GM21737 (cell line): ENCODE measurements around the gene LENG8.
"Not testable (repeated sequence)": the region's sequence is repeated elsewhere in the genome, so short reads cannot be mapped to it uniquely, and the experiment has no call there.

Experiments
- ATAC-seq: cut with Tn5 transposase; IDR thresholded peaks from one replicate; pipeline ENCODE4 v1.9.1; 2021; ENCODE audit warnings: mild to moderate bottlenecking, moderate library complexity; ENCODE audit not compliant: unreplicated experiment

The LENG8 gene

DNA sequence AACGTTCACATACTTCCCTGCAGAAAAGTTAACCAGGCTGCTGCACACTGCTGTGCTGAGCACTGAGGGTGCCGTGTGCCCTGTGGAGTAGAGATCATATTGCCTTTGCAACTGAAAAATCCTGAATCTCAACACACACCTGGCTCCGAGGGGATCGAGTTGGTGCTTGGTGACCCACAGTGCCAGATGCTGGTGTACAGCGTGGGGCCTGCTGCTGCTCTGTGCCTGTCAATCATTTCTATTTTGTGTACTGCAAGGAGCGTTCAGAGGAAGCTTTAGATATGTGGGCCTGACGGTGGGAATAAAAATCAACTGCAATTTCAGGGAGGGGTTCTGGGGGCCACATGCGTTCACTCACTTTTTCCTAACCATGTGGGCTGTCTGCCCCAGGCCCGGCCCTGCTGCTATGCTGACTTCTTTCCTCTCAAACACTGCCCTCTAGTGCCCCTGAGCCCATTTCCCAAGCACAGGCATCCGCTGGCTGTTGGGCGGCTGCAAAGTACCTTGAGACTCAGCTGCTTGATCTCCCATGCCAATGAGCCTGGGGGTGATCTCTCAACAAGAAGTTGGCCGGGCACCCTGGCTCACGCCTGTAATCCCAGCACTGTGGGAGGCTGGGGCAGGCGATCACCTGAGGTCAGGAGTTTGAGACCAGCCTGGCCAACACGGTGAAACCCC lies 9.7 kb upstream of the LENG8 start:
- no peak for ATAC-seq

DNA sequence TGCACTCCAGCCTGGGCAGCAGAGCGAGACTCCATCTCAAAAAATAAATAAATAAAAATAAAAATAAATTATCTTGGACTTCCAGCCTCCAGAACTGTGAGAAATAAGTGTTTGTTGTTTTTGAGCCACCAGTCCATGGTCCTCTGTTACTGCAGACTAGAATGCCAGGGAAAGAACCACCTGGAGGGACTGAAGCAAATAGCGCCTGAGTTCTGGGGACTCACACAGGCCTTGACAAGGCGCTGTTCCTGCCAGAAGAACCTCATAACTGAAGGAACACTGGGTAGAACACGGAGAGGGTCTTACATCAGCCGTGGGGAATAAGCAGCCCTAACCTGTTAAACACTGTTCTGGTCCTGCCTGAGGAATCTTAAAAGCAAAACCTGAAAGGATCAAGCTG lies 8.4 kb upstream of the LENG8 start:
- no peak for ATAC-seq

DNA sequence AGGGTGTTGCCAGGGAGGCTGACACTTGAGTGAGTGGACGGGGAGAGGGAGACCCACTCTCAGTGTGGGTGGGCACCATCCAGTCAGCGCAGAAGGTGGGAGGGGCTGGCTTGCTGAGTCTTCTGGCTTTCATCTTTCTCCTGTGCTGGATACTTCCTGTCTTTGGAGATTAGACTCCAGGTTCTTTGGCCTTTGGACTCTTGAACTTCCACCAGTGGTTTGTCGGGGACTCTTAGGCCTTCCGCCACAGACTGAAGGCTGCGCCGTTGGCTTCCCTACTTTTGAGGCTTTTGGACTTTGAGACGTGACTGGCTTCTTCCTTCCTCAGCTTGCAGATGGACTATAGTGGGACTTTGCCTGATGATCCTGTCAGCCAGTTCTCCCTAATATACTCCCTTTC lies 4.3 kb upstream of the LENG8 start:
- no peak for ATAC-seq

DNA sequence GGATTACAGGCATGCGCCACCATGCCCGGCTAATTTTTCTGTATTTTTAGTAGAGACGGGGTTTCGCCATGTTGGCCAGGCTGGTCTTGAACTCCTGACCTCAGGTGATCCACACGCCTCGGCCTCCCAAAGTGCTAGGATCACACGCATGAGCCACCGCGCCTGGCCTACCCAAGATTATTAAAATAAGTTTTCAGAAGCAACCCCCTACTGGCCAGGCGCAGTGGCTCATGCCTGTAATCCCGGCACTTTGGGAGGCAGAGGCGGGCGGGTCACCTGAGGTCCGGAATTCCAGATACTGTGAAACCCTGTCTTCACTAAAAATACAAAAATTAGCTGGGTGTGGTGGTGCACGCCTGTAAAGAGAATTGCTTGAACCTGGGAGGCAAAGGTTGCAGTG lies 2.6 kb upstream of the LENG8 start:
- ATAC-seq, result not testable (repeated sequence)

DNA sequence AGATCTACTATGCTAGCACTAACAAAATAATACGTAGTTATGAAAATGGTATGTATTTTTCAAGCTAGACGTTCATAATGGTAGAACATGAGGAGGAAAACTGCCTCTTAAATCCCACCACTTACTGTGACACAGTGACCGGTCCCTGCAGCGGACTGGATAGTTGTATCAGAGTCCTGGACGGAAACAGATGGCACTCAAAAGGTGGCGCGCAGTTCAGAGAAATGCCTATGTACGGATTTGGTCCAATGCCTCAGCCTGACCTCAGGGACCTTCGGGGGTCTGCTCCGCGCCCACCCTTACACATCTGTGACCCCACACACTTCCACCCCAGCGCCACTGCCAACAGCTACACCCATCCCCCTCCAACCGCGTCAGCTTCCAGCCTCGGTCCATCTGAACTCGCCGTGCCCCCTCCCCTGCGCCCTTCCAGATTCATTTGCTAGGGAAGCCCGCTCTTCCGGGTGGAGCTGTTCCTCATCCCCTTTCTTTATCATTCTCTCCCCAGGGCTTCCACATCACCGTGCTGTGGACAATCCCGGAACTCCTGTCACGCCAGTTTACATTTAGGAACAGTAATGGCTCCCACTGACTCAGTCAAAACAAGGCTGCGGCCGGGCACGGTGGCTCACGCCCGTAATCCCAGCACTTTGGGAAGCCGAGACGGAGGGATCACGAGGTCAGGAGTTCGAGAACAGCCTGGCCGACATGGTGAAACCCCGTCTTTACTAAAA lies 792 bp upstream of the LENG8 start:
- ATAC-seq, result peak; percentile 20

DNA sequence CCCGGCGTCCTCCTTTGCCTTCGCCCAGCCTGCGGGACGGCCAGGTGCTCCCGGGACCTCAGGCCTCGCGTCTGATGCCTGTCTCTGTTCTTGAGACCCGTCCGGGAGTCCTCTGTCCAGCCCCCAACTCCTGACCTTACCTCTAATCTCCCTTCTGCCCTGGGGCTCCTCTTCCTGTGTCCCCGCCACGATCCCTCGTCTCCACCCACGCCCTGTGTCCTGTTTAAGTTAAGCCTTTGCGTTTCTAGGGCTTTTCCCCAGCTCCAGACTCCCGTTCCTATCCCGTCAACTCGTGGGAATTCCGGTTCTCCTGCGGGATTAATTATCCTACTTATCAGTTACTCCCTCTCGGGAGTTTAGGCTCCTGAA lies 686 bp downstream of the LENG8 start:
- no peak for ATAC-seq

DNA sequence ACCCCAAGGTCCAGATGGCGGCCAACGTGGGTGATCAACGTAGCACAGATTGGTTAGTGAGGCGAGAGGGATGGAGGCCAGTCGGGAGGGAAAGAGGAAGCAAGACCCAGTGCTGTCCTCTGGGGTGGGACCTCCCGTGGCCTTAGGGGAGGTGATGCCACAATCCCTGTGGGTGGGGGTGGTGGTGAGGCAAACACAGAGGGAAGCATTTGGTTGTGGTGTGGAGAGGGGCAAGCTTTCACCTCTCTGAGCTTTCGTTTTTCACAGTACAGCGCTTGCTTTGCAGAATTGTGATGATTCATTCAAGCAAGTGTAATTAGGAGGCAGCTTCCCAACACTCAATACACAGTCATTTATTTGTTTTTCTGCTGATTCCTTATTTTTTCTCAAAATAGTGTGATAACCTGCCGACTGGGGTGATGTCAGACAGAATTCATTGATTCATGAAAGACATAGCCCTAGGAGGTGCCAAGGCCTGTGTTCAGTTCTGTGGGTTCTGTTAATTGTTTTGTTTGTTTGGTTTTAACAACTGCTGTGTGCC lies 2.4 kb downstream of the LENG8 start:
- ATAC-seq, result no peak

DNA sequence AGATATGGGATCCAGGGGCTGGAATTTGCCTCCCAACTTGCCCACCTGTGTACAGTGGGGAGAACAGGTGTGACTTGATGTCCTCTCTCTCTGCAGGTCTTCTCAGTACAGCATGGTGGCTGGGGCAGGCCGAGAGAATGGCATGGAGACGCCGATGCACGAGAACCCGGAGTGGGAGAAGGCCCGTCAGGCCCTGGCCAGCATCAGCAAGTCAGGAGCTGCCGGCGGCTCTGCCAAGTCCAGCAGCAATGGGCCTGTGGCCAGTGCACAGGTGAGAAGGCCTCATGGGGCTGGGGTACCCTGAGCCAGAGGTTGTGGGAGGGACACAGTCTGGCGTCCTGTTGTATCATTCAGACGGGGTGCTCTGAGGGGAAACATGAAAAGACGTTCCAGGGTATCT lies 3.0 kb downstream of the LENG8 start:
- ATAC-seq, result no peak

DNA sequence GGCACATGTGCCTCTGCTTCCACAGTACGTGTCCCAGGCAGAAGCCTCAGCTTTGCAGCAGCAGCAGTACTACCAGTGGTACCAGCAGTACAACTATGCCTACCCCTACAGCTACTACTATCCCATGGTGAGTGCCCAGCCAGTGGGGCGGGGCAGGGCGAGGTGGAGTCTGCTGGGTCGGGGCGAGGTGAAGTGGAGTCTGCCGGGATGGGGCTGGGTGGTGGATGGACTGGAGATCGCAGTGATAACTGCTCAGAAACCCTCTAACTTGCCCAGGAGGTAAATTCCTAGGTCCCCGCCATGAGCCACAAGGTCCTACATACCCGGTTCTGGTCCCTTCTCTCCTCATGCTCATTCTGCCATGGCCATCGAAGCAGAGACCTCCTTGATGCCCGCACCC lies 3.6 kb downstream of the LENG8 start:
- no peak for ATAC-seq

DNA sequence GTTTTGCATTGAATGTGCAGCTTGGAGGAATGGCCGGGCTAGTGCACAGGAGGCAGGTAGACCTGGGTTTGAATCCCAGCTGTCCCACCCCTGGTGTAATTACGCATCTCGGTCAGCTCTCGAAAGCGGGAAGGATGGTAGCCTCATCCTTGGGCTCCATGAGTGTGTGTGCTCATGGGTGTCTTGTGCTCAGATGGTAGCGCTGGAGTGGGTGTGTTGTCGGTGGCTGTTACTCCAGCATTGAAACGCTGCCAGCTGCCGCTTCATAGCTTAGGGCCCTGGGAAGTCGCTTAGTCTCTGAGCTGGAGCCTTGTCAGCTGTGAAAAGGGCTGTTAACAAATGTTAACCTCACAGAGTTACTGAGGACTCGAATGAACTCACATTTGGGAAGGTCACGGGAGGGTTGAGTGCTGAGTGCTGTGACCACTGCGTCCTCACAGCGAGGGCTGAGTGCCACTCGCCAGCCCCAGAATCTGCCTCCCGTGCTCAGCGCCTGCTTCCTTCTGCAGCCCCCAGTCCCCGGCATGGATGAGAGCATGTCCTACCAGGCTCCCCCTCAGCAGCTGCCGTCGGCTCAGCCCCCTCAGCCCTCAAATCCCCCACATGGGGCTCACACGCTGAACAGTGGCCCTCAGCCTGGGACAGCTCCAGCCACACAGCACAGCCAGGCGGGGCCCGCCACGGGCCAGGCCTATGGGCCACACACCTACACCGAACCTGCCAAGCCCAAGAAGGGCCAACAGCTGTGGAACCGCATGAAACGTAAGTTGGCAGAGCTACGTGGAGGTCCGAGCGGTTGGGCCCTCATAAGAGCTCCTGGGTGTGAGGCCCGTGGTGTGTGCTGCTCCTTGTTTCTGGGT lies 5.2 kb downstream of the LENG8 start:
- ATAC-seq, result no peak

DNA sequence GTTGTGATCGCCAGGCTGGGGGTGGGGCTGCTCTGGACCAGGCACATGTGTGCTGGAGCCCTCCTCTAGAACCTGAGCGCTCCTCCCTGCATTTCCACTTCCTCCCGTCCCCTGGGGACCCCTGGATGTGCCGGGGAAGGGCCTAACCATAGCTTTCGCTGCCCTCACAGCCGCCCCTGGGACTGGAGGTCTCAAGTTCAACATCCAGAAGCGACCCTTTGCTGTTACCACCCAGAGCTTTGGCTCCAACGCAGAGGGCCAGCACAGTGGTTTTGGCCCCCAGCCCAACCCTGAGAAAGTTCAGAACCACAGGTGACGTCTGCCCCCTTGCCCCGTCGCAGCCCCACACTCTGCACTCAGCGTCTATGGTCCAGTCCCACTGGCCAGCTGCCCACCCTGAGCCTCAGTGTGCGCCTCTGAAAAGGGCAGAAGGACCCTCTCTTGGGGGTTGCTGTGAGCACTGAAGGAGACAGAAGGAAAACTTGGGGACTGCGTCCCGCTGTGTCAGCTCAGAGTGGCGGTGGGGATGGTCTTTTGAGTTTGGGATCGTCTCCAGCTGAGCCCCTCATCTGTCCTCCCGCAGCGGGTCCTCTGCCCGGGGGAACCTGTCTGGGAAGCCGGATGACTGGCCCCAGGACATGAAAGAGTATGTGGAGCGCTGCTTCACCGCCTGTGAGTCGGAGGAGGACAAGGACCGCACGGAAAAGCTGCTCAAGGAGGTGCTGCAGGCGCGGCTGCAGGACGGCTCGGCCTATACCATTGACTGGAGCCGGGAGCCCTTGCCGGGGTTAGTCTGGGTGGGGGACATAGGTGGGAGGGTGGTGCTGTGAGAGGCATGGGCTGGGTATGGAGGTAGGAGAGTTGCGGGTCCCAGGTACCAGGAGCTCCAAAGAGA lies 6.0 kb downstream of the LENG8 start:
- ATAC-seq, result no peak

DNA sequence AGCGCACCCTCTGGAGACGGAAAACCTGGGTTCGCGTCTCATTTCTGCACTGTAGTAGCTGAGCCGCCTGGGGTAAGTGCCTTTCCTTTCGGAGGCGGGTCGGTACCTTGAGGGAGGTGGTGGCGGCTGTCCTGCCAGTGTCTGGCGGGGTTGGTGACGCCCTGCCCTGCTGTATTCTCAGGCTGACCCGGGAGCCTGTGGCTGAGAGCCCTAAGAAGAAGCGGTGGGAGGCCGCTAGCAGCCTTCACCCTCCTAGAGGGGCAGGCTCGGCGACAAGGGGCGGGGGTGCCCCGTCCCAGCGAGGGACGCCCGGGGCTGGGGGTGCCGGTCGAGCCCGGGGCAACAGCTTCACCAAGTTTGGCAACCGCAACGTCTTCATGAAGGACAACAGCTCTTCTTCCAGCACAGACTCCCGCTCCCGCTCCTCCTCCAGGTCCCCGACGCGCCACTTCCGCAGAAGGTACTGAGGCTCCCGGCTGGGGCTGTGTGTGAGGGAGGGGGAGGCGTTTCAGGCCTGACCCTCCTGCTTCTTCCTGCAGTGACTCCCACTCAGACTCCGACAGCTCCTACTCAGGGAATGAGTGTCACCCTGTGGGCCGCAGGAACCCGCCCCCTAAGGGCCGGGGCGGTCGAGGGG lies 6.9 kb downstream of the LENG8 start:
- no peak for ATAC-seq

DNA sequence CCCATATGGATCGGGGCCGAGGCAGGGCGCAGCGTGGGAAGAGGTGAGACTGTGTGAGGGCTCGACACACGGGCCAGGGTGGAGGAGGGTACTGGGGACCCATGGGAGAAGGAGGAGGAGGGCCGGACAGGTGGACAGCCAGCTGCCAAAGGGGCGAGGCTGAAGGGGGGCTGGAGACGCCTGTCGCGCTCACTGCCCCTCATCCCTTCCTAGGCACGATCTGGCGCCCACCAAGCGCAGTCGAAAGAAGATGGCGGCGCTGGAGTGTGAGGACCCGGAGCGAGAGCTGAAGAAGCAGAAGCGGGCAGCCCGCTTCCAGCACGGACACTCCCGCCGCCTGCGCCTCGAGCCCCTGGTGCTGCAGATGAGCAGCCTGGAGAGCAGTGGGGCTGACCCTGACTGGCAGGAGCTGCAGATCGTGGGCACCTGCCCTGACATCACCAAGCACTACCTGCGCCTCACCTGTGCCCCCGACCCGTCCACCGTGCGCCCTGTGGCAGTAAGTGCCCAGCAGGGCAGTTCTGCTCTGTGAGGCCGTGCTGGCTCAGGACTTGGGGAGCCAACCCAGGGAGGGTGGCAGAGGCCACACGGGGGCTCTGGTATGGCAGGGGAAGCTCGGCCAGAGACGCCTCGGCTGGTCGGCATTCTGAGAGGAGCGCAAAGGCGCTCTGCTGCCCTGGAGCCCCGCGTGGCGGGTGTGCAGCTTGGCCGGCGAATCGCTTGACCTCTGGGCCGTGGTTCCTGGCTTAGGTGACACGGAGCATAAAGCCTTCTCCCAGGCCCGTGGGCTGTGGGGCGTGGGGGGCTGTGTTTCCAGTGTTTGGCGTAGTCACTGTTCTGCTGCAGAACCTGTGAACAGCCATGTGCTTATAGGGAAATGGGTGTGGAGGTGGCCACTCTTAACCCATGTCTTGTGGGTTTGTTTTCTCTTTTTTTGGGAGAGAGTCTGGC lies 7.7 kb downstream of the LENG8 start:
- no peak for ATAC-seq

DNA sequence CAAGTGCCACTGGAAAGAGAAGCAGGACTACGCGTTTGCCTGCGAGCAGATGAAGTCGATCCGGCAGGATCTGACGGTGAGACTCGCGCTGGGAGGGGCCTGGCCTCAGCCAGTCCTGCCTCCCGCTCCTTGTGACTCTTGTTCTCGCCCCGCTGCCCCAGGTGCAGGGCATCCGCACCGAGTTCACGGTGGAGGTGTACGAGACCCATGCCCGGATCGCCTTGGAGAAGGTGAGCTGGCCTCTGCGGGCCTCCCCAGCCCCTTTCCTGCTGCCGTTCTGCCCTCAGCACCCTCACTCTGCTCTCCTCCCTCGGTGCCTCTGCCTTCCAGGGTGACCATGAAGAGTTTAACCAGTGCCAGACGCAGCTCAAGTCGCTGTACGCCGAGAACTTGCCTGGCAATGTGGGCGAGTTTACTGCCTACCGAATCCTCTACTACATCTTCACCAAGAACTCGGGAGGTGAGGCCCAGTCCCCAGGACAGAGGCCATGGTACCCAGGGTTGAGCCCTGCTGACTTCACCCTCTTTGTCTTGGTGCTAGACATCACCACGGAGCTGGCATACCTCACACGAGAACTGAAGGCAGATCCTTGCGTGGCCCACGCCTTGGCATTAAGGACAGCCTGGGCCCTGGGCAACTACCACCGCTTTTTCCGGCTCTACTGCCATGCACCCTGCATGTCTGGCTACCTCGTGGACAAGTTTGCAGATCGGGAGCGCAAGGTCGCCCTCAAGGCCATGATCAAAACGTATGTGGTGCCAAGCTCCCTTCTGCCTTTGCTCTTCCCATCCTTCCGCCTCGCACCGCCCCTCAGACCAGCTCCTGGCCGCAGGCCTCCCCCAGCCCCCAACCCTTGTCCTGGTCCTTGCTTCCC lies 9.0 kb downstream of the LENG8 start:
- no peak for ATAC-seq

DNA sequence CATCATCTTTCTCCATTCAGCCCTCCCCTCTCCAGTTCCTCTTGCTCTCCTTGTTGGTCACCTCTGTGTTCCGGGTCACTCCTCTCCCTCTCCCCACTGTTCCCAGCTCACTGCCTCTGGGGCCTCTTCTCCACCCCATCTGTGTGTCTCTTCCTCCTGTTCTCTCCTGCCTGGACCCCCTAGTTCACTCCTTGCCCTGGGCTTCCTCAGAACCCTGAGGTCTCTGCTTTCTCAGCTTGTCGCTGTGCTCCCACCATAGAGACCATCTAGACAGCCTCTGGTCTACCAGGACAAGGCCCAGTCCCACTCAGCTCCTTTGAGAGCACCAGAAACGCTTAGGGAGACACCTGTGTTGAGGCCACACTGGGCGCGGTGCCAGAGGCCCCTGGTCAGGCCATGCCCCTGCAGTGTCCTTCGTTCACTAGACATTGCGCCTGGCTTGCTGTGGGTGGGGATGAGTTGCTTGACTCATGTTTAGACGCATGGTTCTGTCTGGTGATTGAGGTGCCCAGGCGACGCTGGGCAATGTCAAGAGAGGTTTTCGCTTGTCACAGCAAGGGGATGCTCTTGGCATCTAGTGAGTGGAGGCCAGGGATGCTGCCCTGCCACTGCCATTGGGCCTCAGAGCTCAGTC lies 9.8 kb downstream of the LENG8 start:
- ATAC-seq, result no peak

DNA sequence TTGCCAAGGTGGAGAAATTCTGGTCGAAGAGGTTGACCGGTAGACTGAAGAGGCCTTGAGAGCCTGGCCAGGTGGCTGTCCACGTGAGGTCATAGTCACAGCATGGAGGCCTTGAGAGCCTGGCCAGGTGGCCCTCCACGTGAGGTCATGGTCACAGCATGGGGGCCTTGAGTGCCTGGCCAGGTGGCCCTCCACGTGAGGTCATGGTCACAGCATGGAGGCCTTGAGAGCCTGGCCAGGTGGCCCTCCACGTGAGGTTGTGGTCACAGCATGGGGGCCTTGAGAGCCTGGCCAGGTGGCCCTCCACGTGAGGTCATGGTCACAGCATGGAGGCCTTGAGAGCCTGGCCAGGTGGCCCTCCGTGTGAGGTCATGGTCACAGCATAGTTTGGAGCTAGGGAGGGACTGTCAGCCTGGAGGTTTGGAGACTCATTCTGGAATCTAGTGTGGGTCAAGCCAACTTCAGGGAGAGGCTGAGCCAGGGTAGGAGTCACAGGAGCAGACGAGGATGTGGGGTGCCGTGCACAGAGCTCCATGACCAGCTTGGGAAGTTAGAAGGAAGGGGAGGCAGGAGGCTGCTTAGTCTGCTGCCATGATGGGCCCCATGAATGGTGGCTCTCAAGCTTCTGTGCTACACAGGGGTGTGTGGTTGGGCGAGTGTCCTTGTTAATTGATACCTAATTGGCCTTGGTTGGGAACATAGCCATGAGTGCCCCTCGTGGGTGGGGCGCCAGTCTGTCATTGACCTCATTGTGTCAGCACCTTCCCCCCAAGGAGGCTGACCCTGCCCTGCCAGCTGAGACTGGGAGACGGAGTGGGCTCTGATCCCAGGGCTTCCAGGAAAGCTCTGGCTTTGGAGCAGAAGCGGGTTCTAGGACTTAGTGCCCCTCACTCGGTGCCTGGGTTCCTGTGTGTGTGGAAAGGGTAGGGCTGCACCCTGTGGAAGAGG lies 10.6 kb downstream of the LENG8 start:
- ATAC-seq, result no peak
